8988T (cell line): ENCODE data around the gene SKI.
"Not testable (repeated sequence)": the region's sequence is repeated elsewhere in the genome, so short reads cannot be mapped to it uniquely, and the experiment has no call there.

ENCODE experiments used
- DNase-seq: peaks from one replicate; pipeline ENCODE4 v3.0.0; 2011

Gene SKI

GRCh38 chr1:2279817-2280216 lies 51.7 kb downstream of the SKI start:
- no peak for DNase-seq

GRCh38 chr1:2282556-2283270 lies 54.6 kb downstream of the SKI start:
- DNase-seq: no peak

DNA sequence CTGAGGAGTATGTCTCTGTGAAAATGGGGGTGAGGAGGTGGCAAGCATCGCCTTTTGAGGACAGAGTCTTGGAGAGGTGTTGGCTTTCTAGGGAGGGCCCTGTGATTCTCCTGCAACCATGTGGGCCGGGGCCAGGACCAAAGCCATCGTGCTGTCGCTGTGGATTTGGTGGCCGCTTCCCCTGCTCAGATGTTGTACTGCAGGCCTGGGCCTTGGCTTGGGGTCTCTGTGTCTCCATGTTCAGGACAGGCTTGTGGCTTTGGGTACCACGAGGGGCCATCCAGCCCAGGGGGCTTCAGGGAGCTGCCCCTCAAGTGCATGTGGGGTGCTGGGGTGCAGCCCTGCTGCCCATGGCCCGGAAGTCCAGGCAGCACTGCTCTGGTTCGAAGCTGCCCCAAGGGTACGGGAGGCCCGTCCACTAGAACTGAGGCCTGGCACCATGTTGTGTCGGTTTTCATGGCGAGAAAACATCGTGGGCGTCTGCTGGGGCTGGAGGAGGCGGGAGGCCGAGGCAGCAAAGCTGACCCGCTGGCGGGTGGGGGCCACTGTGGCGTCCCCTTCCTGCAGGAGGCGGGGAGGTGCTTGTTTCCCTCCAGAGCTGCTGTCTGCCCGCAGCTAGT lies 55.4 kb downstream of the SKI start:
- DNase-seq: no peak

GRCh38 chr1:2283991-2284895 lies 56.1 kb downstream of the SKI start:
- no peak for DNase-seq

GRCh38 chr1:2284932-2285331 lies 56.8 kb downstream of the SKI start:
- no peak for DNase-seq

- no peak for DNase-seq
These were observed 58.8 kb downstream of the SKI start for GRCh38 chr1:2286923-2287322.

DNA sequence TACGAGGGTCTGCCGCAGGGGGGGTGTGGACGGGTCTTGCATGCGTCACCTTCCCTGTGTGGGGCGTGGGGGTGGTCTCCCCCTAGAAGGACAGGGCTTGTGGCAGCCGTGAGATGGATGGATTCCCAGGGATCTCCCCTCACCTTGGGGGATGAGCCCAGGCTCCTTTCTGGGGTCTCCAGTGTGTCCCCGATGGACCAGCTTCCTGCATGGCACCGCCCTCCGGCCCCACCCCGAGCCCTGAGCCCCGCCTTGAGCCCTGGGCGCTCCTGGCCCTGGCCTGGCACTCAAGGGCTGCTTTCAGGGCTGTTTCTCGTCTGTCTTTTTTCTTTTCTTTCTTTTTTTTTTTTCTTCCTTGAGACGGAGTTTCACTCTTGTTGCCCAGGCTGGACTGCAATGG lies 59.5 kb downstream of the SKI start:
- DNase-seq: no peak

DNA sequence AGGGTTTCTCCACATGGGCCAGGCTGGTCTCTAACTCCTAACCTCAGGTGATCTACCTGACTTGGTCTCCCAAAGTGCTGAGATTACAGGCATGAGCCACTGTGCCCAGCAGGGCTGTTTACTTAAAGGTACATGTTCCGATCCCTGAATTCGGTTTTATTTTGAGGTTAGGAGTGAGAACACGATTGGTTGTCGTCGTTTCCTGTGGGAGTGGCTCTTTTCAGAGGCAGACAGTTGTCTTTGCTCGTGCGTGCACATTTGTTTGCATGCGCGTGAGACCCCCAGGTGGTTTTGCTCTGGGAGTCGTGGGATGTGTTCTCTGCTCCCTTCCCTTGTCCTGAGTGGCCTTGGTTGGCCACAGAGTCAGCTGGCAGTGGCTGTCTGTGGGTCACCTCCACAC lies 60.2 kb downstream of the SKI start:
- no peak for DNase-seq

DNA sequence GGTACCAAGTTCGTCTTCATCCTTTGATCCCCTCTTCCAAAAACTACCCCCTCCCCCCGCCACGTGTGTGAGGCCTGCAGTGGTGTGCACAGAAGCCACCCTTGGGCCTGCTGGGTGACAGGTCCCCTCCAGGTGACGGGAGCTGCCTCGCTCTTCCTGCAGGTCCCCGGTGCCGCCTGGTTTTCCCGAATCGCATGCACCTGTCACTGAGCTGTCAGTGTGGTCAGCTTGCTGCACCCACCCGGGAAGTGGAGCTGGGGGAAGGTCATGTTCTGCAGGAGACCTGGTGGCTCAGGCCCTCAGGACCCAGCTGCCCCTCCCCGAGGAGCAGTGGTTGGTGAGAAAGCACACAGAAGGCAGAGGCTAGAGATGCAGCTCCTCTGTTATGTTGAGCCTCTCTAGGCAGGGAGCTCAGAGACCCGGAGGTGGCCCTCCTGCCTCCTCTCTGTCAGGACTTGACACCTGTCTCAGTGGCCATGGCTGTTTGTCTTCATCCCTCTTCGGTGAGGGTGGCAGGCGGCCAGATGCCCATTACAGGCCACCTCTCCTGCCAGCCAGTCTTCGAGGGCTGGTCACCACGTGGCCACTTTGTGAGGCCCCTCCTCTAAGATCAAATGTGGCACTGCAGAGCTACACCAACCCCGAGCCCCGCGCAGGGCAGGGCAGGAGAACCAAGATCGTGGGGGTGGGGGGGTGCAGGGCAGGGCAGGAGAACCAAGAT lies 60.9 kb downstream of the SKI start:
- DNase-seq: no peak

- no peak for DNase-seq
These were observed 61.5 kb downstream of the SKI start for GRCh38 chr1:2289607-2290006.

- DNase-seq: no peak
These were observed 62.1 kb downstream of the SKI start for GRCh38 chr1:2290171-2290578.

DNA sequence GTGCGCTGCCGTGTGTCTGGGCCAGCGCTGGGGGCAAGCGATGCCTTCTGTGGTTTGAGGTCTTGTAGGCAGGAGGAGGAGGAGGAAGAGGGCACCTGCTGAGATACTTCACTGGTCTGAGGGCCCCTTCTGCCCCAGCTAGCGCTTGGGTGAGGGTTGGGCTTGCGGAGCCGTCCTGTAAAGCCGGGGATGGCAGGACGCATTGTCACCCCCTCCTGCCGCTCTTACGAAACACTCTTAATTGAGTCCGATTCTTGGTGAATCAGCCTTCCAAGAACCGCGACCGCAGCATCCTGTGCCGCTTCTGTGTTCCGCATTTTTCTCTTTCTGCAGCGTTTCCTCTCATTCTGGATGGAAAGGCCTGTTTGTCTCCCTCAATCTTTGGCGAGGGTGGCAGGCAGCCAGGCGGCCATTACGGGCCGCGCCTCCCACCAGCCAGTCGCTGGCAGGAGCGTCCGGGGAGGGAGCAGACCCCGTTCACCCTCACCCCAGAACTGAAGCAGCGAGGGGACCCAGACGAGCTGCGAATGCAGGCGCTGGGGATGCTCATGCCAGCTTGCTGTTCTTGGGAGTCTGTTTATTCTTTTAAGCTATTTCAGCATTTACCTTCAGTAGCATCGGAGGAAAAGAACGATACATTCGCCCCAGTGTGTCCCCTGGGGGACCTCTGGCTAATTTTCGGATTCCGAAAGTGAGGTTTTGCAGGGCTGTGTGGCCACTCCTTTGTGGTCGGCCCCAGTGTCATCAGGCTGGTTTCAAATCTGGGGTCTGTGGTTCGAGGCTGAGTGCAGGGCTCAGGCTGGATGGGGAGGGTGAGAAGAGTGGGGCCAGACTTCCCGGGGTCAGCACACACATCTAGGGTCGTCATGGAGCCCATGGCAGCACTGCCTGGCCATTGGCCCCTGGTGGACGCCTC lies 62.7 kb downstream of the SKI start:
- DNase-seq: no peak

DNA sequence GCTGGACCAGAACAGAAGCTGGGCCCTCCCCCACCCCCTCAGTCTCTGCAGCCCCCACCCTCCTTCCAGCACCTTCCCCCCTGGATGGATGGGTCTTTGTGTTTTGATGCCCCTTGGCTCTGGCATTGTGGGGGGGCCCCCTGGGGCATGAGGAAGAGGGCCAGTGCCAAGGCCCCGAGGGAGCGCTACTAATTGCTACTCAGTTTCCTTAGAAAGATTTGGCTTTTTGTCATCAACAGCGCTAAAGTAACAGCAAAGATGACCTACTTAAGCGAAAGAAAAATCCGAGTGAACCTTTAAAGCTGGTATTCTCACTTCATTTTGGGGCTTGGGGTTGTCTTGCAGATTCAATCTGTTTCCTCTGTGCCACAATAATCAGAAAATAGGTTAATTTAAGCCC lies 63.5 kb downstream of the SKI start:
- DNase-seq: no peak

- DNase-seq: no peak
These were observed 64.8 kb downstream of the SKI start for GRCh38 chr1:2292725-2293450.

DNA sequence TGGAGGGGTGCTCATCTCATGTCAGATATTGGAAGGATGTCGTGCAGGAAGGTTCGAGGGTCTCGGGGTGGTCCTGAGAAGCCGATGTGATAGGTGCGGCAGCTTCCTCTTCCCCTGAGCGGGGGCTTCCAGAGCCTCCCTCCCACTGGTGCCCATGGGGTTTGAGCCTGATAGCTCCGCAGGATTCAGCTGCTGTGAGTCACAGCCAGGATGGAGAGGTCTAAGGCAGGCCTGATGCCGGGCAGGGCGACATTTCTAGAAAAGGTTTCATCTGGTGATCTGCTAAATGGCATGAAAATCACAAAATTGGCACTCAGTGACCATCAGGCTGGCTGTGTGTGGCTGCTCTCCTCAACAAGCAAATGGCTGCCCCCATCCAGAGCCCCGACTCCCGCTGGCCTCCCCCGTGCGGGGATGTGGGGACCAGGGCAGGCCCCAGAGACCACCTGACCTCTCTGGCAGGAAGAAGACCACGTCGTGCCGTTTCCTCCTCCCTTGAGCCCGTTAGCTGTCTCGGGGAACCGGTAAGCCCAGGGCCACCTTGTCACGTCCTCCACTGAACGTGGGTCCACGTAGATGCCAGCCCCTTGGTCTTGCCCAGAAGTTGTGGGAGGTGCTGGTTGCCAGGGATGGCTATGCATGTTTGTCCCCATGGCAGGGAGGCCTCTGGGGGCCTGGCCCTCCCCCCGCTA lies 66.1 kb downstream of the SKI start:
- no peak for DNase-seq

GRCh38 chr1:2294725-2295078 lies 66.6 kb downstream of the SKI start:
- no peak for DNase-seq

GRCh38 chr1:2295526-2295925 lies 67.4 kb downstream of the SKI start:
- DNase-seq: no peak

DNA sequence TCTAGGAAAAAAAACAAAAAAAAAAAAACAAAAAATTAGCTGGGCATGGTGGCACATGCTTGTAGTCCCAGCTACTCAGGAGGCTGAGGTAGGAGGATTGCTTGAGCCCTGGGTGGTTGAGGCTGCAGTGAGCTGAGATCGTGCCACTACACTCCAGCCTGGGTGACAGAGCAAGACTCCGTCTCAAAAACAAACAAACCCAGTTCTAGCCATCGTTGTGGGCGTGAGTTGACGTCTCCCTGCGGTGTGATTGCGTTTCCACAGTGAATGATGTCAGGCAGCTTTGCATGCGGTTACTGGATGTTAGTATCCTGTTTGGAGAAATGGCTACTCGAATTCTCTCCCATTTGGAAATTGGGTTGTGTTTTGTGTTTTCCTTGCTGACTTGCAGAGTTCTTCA lies 68.1 kb downstream of the SKI start:
- DNase-seq: not testable (repeated sequence)

GRCh38 chr1:2296614-2297013 lies 68.5 kb downstream of the SKI start:
- DNase-seq: no peak

GRCh38 chr1:2297246-2298011 lies 69.3 kb downstream of the SKI start:
- DNase-seq: no peak
